HG03066 (cell line): ENCODE measurements around the gene B4GALT2.

ENCODE experiments used
- ATAC-seq: cut with Tn5 transposase; IDR thresholded peaks from one replicate; pipeline ENCODE4 v1.9.1; 2021; ENCODE audit warnings: low read depth; ENCODE audit not compliant: unreplicated experiment

Gene B4GALT2, protein sequence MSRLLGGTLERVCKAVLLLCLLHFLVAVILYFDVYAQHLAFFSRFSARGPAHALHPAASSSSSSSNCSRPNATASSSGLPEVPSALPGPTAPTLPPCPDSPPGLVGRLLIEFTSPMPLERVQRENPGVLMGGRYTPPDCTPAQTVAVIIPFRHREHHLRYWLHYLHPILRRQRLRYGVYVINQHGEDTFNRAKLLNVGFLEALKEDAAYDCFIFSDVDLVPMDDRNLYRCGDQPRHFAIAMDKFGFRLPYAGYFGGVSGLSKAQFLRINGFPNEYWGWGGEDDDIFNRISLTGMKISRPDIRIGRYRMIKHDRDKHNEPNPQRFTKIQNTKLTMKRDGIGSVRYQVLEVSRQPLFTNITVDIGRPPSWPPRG

DNA sequence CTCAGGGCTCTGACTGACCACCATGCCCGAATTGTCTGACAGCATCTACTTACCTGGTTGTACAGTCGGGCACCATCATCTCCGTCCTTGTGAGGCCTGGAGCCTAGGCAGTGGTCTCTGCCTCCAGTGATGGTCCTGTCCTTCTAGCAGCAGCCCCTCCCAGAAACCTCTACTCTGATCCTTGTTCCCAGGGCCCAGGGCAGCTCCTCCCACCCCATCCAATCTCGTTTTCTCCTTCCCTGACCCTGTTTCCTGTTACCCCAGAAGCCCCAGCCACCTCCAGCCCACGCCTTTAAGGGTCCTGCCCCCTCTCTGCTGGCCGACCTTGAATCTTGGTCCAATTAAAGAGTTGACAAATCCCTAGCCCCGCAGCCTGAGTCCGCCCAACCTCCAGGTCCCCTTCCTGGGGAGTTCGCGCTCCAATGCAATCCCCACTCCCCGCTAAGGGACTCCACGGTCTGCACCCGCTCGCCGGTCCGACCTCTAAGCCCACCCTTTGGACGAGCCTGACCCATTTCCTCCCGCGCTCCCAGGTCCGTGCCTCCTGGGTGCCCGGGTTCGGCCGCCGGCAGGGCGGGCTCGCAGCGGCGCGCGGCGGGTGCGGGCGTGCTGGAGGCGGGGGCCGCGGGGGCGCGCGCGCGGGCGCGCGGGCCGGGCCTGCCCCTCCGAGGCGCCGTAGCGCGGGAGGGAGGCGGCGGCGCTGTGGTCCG lies at the start of gene B4GALT2:
TSS of gene B4GALT2 (plus strand) at position 660 of the 710 bp plus-strand sequence. CDS start 1,951 bp downstream, outside the sequence.
- ATAC-seq = no peak

DNA sequence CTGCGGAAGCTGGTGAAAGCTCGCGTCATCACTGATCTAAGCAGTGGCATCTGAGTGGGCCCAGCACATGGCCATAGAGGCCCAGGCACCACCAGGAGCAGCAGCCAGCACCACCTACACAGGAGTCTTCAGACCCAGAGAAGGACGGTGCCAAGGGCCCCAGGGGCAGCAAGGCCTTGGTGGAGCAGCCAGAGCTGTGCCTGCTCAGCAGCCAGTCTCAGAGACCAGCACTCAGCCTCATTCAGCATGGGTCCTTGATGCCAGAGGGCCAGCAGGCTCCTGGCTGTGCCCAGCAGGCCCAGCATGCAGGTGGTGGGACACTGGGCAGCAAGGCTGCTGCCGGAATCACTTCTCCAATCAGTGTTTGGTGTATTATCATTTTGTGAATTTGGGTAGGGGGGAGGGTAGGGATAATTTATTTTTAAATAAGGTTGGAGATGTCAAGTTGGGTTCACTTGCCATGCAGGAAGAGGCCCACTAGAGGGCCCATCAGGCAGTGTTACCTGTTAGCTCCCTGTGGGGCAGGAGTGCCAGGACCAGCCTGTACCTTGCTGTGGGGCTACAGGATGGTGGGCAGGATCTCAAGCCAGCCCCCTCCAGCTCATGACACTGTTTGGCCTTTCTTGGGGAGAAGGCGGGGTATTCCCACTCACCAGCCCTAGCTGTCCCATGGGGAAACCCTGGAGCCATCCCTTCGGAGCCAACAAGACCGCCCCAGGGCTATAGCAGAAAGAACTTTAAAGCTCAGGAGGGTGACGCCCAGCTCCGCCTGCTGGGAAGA lies 48.7 kb upstream of the B4GALT2 start:
- ATAC-seq = no peak

DNA sequence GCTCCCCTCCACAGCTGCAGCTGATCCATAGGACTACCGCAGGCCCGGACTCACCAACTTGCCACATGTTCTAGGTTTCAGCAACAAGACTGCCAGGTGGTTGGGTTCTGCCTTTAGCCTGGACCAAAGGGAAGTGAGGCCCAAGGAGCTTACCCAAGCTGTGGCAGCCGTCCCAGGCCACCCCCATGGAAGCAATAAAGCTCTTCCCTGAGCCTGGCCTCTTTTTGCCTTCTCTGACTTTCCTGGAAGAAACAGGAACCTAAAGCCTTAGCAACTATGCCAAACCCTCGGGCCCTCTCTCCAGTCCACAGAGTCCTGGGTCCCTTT lies 48.1 kb upstream of the B4GALT2 start:
- ATAC-seq = no peak

DNA sequence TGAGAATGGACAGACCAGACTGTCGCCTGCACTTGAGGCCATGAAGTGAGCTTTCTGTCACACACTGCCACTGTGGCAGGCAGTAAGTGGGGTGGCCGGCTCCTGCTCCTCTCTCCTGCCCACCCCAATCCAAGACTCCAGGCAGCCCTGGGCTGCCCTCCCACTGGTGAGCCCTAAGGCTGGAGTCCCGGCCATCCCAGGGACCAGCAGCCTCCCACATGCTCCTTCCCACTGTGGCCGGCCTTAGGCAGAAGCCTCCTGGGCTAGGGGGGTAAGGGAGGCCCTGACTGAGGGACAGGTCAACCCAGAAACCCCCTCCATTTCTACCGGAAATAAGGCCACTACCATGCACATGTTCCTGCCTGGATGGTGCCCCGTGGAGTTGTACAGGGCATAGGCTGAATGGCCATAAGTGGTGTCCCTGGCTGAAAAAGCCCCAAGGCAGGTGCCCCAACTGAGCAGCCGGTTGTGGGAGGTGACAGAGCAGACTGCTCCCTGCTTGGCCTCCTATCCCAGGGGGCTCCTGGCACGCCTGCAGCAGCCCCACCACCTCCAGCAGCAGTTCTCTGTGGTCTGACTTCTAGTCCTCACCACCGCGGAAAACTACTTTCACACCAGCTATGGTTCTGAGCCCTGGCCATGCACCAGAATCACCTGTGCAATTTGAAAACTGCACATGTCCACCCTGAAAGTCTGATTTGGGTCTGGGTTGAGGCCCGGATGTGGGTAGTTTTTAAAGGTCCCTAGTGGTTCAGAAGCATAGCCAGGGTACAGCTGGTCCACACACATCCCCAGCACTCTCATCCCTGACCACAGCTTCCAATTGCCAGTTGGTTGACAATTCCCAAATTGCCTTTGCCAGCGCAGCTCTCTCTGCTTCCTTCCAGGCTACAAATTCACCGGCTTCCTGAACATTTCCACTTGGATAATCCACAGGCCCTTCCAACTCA lies 47.0 kb upstream of the B4GALT2 start:
- ATAC-seq = no peak

DNA sequence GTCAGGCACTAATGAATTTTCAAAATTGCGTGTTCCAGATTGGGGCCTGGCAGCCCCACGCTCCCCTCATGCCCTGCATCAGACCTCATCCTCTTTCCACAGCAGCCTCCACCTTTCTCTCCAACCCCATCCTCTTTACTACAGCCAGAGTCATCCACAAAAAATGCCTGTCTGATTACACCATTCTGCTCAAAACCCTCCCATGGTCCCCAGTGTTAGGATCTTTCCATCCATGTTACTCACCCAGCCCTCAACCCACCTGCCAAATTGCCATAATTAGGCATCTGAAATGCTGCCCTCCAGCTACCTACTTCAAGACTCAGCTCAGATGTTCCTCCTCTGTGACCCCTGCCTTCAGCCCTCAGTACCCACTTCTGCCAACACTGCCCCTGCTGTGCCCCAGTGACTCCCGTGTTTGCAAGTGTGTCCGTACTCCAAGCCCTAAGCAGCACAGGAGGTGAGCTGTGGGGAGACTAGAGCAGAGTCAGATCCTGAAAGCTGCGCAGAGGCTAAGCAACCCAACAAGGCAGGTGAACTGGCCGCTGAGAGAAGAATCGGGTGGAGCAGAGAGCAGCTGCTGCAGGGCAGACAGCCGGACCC lies 46.1 kb upstream of the B4GALT2 start:
- ATAC-seq = no peak

DNA sequence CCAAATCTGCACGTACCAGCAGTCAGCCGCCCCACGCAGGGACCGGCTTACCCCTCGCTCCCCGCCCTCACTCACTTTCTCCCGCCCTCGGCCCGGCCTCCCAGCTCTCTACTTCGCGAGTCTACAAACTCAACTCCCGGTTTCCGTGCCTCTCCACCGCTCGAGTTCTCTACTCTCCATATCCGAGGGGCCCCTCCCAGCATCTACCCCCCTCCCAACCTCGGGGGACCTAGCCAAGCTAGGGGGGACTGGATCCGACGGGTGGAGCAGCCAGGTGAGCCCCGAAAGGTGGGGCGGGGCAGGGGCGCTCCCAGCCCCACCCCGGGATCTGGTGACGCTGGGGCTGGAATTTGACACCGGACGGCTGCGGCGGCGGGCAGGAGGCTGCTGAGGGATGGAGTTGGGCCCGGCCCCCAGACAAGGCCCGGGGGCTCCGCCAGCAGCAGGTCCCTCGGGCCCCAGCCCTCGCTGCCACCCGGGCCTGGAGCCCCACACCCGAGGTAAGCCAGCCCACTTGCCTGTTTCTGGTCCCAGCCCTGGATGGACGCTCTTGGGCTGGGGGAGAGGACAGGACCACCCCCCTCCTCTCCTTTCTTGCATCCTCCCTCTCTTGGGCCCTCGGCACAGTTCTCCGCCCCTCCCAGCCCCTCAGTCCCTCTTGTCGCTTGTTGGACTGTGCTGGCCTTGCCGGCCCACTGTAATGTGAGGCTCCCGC lies 45.5 kb upstream of the B4GALT2 start, which contains the start of gene ARTN:
TSS of gene ARTN (plus strand) at position 416 of the 715 bp plus-strand sequence. CDS start 1,856 bp downstream, outside the sequence.
- no peak for ATAC-seq

DNA sequence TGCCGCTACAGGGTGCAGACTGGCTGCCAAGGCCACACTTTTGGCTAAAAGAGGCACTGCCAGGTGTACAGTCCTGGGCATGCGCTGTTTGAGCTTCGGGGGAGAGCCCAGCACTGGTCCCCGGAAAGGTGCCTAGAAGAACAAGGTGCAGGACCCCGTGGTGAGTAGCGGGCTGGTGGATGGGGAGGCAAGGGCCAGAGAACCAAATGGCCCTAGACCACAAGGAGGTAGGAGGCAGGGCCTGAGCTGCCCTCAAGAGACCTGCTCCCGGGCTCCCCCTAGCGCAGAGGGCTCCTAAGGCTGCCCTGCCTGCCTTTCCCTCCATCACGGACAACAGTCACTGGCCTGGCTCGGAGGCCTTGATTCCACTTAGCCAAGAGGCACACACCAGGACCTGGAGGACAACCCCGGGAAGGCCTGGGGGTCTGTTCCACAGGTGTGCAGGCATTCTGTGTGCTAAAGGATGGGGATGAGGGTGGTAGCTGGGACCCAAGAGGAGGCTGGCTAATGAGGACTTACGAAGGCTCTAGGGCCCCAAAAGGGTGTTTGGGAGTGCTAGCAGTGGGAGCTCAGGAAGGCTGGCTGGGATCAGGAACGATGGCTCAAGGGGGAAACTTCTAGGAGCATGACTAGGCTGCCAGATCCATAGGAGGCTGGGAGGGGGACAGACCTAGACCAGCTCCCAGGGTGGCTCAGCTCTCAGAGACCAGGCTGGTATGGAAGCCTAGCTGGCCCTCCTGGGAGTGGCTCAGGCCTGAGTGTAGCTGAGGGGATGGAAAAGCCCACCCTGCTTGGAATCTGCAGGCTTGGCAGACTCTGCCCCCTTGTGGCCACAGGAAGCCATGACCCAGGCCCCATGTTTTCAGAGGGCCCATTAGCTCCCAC lies 44.7 kb upstream of the B4GALT2 start:
- ATAC-seq = no peak

DNA sequence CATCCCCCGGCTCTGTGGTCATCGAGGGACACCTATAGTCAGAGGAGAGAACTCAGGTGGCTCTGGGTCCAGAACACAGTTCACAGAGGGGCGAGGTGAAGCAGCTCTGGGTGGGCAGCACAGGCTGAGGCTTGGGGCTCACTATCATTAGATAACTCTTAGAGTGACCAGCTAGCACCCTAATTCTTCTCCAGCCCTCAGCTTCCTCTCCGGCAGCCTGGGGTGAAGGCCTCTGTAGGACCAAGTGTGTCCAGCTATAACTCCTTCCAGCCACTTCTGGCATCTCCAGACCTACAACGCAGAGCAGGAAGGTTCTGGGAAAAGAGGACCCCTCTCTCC lies 44.1 kb upstream of the B4GALT2 start:
- ATAC-seq = no peak

DNA sequence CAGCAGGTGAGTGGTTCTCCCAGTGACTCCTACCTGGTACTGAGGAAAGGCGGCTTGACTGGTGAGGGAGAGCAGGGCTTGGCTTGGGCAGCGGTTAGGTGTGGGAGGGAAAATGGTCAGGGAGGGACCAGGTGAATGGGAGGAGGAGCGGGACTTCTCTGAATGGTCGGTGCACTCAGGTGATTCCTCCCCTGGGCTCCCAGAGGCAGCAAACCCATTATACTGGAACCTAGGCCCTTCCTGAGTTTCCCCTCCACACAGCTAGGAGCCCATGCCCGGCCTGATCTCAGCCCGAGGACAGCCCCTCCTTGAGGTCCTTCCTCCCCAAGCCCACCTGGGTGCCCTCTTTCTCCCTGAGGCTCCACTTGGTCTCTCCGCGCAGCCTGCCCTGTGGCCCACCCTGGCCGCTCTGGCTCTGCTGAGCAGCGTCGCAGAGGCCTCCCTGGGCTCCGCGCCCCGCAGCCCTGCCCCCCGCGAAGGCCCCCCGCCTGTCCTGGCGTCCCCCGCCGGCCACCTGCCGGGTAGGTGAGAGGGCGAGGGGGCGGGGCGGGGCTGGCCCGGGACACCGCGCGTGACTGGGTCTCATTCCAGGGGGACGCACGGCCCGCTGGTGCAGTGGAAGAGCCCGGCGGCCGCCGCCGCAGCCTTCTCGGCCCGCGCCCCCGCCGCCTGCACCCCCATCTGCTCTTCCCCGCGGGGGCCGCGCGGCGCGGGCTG lies 43.1 kb upstream of the B4GALT2 start:
- ATAC-seq = no peak

DNA sequence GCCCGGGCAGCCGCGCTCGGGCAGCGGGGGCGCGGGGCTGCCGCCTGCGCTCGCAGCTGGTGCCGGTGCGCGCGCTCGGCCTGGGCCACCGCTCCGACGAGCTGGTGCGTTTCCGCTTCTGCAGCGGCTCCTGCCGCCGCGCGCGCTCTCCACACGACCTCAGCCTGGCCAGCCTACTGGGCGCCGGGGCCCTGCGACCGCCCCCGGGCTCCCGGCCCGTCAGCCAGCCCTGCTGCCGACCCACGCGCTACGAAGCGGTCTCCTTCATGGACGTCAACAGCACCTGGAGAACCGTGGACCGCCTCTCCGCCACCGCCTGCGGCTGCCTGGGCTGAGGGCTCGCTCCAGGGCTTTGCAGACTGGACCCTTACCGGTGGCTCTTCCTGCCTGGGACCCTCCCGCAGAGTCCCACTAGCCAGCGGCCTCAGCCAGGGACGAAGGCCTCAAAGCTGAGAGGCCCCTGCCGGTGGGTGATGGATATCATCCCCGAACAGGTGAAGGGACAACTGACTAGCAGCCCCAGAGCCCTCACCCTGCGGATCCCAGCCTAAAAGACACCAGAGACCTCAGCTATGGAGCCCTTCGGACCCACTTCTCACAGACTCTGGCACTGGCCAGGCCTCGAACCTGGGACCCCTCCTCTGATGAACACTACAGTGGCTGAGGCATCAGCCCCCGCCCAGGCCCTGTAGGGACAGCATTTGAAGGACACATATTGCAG lies 42.4 kb upstream of the B4GALT2 start:
- ATAC-seq = no peak

DNA sequence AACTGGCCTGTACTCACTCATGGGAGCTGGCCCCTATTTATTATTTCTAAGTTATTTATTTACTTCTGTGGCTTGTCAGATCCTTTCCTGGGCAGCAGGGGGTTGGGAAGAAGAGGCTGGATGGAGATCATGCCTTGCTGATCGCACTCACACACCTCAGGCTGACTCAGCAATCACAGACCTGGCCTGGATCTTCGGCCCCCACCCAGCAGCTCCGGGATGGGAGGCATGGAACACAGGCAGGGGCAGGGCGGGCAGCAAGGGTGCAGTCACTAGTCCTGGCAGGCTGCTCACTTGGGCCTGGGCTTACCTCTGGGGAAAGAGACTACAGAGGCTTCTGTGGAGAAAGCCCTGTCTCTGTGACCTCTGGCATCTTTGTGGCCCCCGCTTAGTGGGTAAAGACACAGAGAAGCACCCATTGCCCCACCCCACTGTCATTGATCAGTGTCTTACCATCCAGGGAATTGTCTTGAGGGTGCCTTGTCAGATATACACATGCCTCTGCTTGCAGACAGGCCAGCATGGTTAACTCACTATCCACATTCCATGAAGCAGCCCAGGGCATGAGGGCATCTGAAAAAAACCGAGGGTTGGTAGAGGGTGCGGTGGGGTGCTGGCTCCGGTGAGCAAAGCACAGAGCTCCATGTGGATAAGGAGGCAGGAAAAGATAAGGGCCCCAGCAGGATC lies 41.7 kb upstream of the B4GALT2 start:
- ATAC-seq = no peak

DNA sequence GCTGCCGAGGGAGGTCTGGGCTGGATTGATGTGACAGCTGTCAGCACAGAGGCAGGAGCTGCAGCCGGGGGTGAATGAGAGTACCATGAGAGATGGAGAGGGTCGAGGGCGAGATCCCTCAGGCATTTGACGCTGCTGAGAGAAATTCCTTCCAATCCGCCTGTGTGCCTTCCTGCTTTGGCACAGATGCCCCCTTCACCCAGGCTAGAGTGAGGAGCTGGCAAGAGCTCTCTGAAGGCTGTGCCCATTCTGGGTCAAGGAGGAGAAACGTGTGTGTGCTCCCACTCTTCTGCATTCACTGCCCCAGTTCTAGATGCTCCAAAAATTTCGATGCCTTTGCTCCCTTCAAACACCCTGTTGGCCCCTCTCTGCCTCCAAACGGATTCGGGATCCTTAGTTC lies 40.6 kb upstream of the B4GALT2 start:
- no peak for ATAC-seq

DNA sequence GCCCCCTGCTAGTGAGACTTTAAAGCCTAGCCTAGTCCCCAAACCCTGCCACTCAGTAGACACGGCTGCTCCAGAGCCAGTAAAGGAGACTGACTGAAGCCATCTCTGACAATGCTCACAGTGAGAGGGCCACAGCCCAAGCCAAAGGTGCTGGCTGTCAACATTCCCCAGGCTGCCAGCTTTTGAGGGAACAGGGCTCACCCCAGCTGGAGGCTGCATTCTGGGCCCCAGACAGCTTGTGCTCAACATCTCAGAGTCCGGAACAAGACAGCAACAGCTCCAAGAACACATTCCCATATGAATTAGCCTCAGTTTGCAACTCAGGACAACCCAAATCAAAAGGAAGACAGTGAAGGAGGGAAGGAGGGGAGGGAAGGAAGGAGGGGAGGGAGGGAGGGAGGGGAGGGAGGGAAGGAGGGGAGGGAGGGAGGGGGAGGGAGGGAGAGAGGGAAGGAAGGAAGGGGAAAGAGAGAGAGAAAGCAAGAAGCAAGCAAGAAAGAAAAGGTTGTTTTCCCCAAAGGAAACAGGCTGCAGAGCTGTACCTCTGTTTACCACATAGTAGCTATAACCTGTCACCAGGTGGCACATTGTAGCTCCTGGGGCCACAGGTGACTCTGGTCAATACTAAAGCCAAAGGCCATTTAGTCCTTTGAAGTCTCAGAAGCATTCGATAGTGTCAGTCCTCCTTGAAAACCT lies 40.0 kb upstream of the B4GALT2 start:
- no peak for ATAC-seq

DNA sequence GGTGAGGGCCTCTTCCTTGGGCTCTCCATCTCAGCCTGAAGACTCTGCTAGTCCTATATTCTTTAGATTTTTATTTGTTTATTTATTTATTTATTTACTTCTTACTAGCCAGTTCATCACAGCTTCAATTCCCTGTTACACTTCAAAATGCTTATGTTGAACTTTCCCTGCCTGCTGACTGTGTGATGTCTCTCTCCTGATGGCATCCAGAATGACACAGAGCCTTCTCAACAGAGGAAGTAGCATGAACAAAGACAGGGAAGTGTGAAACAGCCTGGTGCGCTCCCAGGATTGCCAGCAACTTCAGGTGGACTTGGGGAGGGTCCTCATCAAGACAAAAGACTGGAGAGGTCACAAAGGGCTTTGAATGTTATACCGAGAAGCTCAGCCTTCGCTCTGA lies 36.6 kb upstream of the B4GALT2 start:
- no peak for ATAC-seq

DNA sequence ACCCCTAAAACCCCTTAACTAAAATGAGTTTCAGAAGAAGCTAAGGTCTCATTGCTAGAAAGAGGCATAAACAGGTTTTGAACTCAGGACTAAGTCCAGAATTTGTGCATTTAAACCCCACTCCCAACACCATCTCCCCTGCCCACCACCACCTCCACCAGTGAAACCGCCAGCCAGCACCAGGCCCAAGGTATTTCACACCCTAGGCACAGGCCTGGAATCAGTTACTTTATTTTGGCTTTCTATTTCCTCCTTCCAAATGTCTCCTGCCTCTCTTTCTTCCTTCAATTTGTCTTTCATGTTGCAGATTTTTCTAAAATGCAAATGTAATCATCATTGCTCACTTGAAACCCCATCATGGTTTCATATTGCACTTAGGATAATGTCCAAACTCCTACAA lies 34.1 kb upstream of the B4GALT2 start:
- ATAC-seq = no peak

DNA sequence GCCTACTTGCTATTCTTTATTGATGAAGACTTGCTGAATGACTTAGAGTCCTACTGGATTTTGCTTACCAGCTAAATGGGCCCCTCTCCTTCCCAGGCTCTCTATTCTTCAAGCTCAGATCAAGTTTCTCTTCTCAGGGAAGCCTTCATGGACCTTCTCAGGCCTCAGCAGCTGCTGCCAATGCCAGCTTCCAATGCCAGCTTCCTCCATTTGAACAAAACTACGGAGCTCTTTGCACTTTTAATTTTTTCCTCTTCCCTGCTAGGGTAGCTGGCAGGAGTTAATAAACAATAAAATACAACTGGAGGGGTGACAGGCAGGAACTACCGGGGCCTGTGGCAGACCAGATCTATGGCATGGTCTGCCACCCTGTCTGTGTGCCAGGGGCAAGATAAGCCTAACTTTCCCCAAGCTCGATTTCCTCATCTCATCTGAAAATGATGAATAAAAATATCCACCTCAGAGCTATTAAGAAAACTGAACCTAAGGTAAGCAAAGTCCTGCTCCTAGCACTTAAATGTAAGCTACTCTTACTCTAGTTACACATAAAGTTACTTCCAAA lies 33.3 kb upstream of the B4GALT2 start:
- no peak for ATAC-seq
